ENCODE data around the gene WBP11. TPM values are rescaled to one million over a fixed set of nuclear protein-coding genes. Genes with fewer than 3 reads are reported as not detected.

The WBP11 gene
- total RNA-seq, 6 experiments from 2014 or later: 8.6 to 24.9 (median 16.9) TPM

GRCh38 chr12:14846876-14847580, 43.8 kb upstream of the WBP11 start:
- Histone ChIP-seq H3K4me1 (peaks cover 0 to 12% (median 0%) of the 10 kb centered on the region in 4 donors), H3K27me3 (no peaks in the 10 kb centered on the region), H3K27ac (no peak overlapping the region), H3K36me3 (no peaks in the 10 kb centered on the region), H3K9me3 (no peaks in the 10 kb centered on the region), H3K4me3 (no peak overlapping the region)
- ATAC-seq (peak in 1 of 4 donors; percentile 11), DNase-seq (no peak)
- intact Hi-C loops (cut with DNase I): loop anchor here (10.0 kb wide), 1 partner anchor 148 kb away; no protein-coding TSS in a partner anchor
- 53% methylated on average over 4 of the region's 4 CpGs for WGBS (ENCODE audit: insufficient coverage, low coverage, low lambda C conversion rate, missing lambda C conversion rate)
- TF ChIP-seq POLR2A (IDR thresholded peaks at IDR 0.05) (no peak), CTCF (IDR thresholded peaks at IDR 0.05) (no peak)

GRCh38 chr12:14846042-14846587, 42.8 kb upstream of the WBP11 start:
- Histone ChIP-seq H3K27me3 (no peaks in the 10 kb centered on the region), H3K4me3 (no peak overlapping the region), H3K4me1 (peaks cover 0 to 14% (median 0%) of the 10 kb centered on the region in 4 donors), H3K36me3 (no peaks in the 10 kb centered on the region), H3K9me3 (no peaks in the 10 kb centered on the region), H3K27ac (no peak overlapping the region)
- no peak for DNase-seq
- intact Hi-C loops (cut with DNase I): loop anchor here (10.0 kb wide), 1 partner anchor 149 kb away; no protein-coding TSS in a partner anchor
- ATAC-seq: no peak
- no peak for TF ChIP-seq POLR2A (IDR thresholded peaks at IDR 0.05)
- TF ChIP-seq CTCF (IDR thresholded peaks at IDR 0.05): no peak
- 45% methylated on average over 3 of the region's 3 CpGs for WGBS (ENCODE audit: insufficient coverage, low coverage, low lambda C conversion rate, missing lambda C conversion rate)

GRCh38 chr12:14845350-14845750, 42.1 kb upstream of the WBP11 start:
- intact Hi-C loops (cut with DNase I): loop anchor here (10.0 kb wide), 1 partner anchor 149 kb away; no protein-coding TSS in a partner anchor
- DNase-seq: no peak
- Histone ChIP-seq H3K4me1 (peaks cover 0 to 22% (median 2%) of the 10 kb centered on the region in 4 donors), H3K9me3 (no peaks in the 10 kb centered on the region), H3K36me3 (peaks cover 0 to 3% (median under 1%) of the 10 kb centered on the region in 4 donors), H3K27ac (no peak overlapping the region), H3K27me3 (no peaks in the 10 kb centered on the region), H3K4me3 (no peak overlapping the region)
- 6% methylated on average over 3 of the region's 3 CpGs for WGBS (ENCODE audit: insufficient coverage, low coverage, low lambda C conversion rate, missing lambda C conversion rate)
- peak in 3 of 4 donors; percentile 10 to 44 (median 25) for ATAC-seq
- TF ChIP-seq CTCF (IDR thresholded peaks at IDR 0.05) (peak; percentile 63 to 82 (median 70)), POLR2A (IDR thresholded peaks at IDR 0.05) (no peak)

- Histone ChIP-seq H3K9me3 (no peaks in the 10 kb centered on the region), H3K27ac (peak overlapping the region in 2 of 3 donors; percentile 91 to 94), H3K4me1 (peaks cover 0 to 30% (median 5%) of the 10 kb centered on the region in 4 donors), H3K4me3 (no peak overlapping the region), H3K36me3 (peaks cover 0 to 12% (median 5%) of the 10 kb centered on the region in 4 donors), H3K27me3 (no peaks in the 10 kb centered on the region)
- DNase-seq (no peak), ATAC-seq (no peak)
- no peak for TF ChIP-seq CTCF (IDR thresholded peaks at IDR 0.05)
- no peak for TF ChIP-seq POLR2A (IDR thresholded peaks at IDR 0.05)
- intact Hi-C loops (cut with DNase I): loop anchor here (5.0 to 10.0 kb wide), 2 partner anchors 72 to 150 kb away; a partner anchor contains a TSS
Observed at GRCh38 chr12:14844401-14844800, 41.1 kb upstream of the WBP11 start.

Measured in right lobe of liver (tissue), 6 donors.